Suprapubic skin (tissue), 4 donors: ENCODE measurements around the gene SLC15A1. TPM values are rescaled to one million over a fixed set of nuclear protein-coding genes. Genes with fewer than 3 reads are reported as not detected.

Source experiments
- DNase-seq, 2 donors: peaks; one replicate each; pipeline ENCODE4 v3.0.0-alpha.2; 2019; ENCODE audit warnings: low spot score in 2 of 2
- H3K27ac ChIP-seq: fragments of 200-600 bp; sonication (generic); one replicate; pipeline ENCODE4 v1.5.1; 2019
- H3K27me3 ChIP-seq: fragments of 200-600 bp; sonication (generic); one replicate; pipeline ENCODE4 v1.5.1; 2019
- H3K36me3 ChIP-seq: fragments of 200-600 bp; sonication (generic); one replicate; pipeline ENCODE4 v1.5.1; 2019
- H3K4me1 ChIP-seq: fragments of 200-600 bp; sonication (generic); one replicate; pipeline ENCODE4 v1.5.1; 2019
- H3K4me3 ChIP-seq: fragments of 200-600 bp; sonication (generic); one replicate; pipeline ENCODE4 v1.5.1; 2019; ENCODE audit warnings: mild to moderate bottlenecking
- H3K9me3 ChIP-seq: fragments of 200-600 bp; sonication (generic); one replicate; pipeline ENCODE4 v1.5.1; 2019
- CTCF ChIP-seq, 2 donors: fragments of 200-600 bp in 1 of 2; fragments of 450-650 bp in 1 of 2; sonication (generic) in 1 of 2; IDR thresholded peaks; one replicate each; pipeline ENCODE4 v1.5.1; 2016 to 2019; ENCODE audit warnings: antibody characterized with exemption in 2 of 2, mild to moderate bottlenecking in 1 of 2, moderate library complexity in 1 of 2
- EP300 ChIP-seq: sonication (generic); formaldehyde crosslinking; IDR thresholded peaks from one replicate; pipeline ENCODE4 v1.6.1; 2017; ENCODE audit warnings: antibody characterized with exemption
- POLR2A ChIP-seq, 2 donors: fragments of 450-650 bp; IDR thresholded peaks; one replicate each; pipeline ENCODE4 v1.6.1; 2017; ENCODE audit warnings: antibody characterized with exemption in 2 of 2, mild to moderate bottlenecking in 2 of 2, moderate library complexity in 2 of 2
- POLR2AphosphoS5 ChIP-seq, 3 donors: sonication (generic); formaldehyde crosslinking; IDR thresholded peaks; one replicate each; pipeline ENCODE4 v1.6.1; 2017; ENCODE audit warnings: antibody characterized with exemption in 3 of 3
- WGBS: methylation state at CpG from one replicate; pipeline ENCODE4 v1.1.5; 2018; 5-methylcytosine and 5-hydroxymethylcytosine counted together
- total RNA-seq, 4 donors: library from RNA; depleted of rRNA; stranded (reverse); fragments of >200 nt; gene quantifications; one replicate each; pipeline ENCODE4 v1.1.0, GENCODE V29; 2016

The SLC15A1 gene
- total RNA-seq, 4 donors from 2014 or later, result 34.1 to 64.3 (median 62.4) TPM

- no peak overlapping the region for H3K27ac ChIP-seq
- DNase-seq, result no peak
- TF ChIP-seq POLR2A (IDR thresholded peaks at IDR 0.05) (no peak), POLR2AphosphoS5 (IDR thresholded peaks at IDR 0.05) (no peak), CTCF (IDR thresholded peaks at IDR 0.05) (no peak), EP300 (no peak)
- no peak overlapping the region for H3K4me3 ChIP-seq
- H3K9me3 ChIP-seq, result no peaks in the 10 kb centered on the region
- no peaks in the 10 kb centered on the region for H3K4me1 ChIP-seq
- WGBS, result 73% methylated on average over 7 of the region's 7 CpGs
- no peaks in the 10 kb centered on the region for H3K36me3 ChIP-seq
- peaks cover 5% of the 10 kb centered on the region for H3K27me3 ChIP-seq
Measured at GRCh38 chr13:98786023-98786422, 33.6 kb upstream of the SLC15A1 start.

GRCh38 chr13:98785405-98785804 is 32.9 kb upstream of the SLC15A1 start:
- Histone ChIP-seq H3K36me3 (no peaks in the 10 kb centered on the region), H3K27me3 (peaks cover 5% of the 10 kb centered on the region), H3K27ac (no peak overlapping the region), H3K4me3 (no peak overlapping the region), H3K9me3 (no peaks in the 10 kb centered on the region), H3K4me1 (no peaks in the 10 kb centered on the region)
- DNase-seq, result no peak
- TF ChIP-seq POLR2AphosphoS5 (IDR thresholded peaks at IDR 0.05) (no peak), POLR2A (IDR thresholded peaks at IDR 0.05) (no peak), CTCF (IDR thresholded peaks at IDR 0.05) (no peak), EP300 (no peak)
- 78% methylated on average over 8 of the region's 10 CpGs for WGBS

GRCh38 chr13:98784666-98785065 is 32.2 kb upstream of the SLC15A1 start:
- no peak for TF ChIP-seq POLR2AphosphoS5 (IDR thresholded peaks at IDR 0.05)
- TF ChIP-seq EP300, result no peak
- no peak for TF ChIP-seq CTCF (IDR thresholded peaks at IDR 0.05)
- TF ChIP-seq POLR2A (IDR thresholded peaks at IDR 0.05), result no peak
- 74% methylated on average over 8 of the region's 8 CpGs for WGBS
- H3K27me3 ChIP-seq, result peaks cover 5% of the 10 kb centered on the region

GRCh38 chr13:98783856-98784478 is 31.5 kb upstream of the SLC15A1 start:
- H3K4me1 ChIP-seq, result no peaks in the 10 kb centered on the region
- H3K4me3 ChIP-seq, result no peak overlapping the region
- no peaks in the 10 kb centered on the region for H3K9me3 ChIP-seq
- TF ChIP-seq POLR2AphosphoS5 (IDR thresholded peaks at IDR 0.05), result no peak
- TF ChIP-seq CTCF (IDR thresholded peaks at IDR 0.05), result no peak
- no peak for TF ChIP-seq EP300
- no peak for TF ChIP-seq POLR2A (IDR thresholded peaks at IDR 0.05)
- H3K27me3 ChIP-seq, result peaks cover 5% of the 10 kb centered on the region
- H3K36me3 ChIP-seq, result no peaks in the 10 kb centered on the region
- peak overlapping the region; percentile 18 for H3K27ac ChIP-seq
- DNase-seq, result no peak
- WGBS, result 81% methylated on average over 11 of the region's 12 CpGs

More at GRCh38 chr13:98784666-98785065, 32.2 kb upstream of the SLC15A1 start:
- Histone ChIP-seq H3K36me3 (no peaks in the 10 kb centered on the region), H3K4me3 (no peak overlapping the region), H3K27ac (peak overlapping the region; percentile 18), H3K4me1 (no peaks in the 10 kb centered on the region), H3K9me3 (no peaks in the 10 kb centered on the region)
- no peak for DNase-seq

- H3K27me3 ChIP-seq, result peaks cover 5% of the 10 kb centered on the region
- WGBS, result 51% methylated on average over 5 of the region's 5 CpGs
- TF ChIP-seq CTCF (IDR thresholded peaks at IDR 0.05) (no peak), POLR2AphosphoS5 (IDR thresholded peaks at IDR 0.05) (no peak), POLR2A (IDR thresholded peaks at IDR 0.05) (no peak), EP300 (no peak)
- DNase-seq, result no peak
- no peaks in the 10 kb centered on the region for H3K9me3 ChIP-seq
- H3K36me3 ChIP-seq, result no peaks in the 10 kb centered on the region
- H3K4me3 ChIP-seq, result no peak overlapping the region
- H3K27ac ChIP-seq, result no peak overlapping the region
- H3K4me1 ChIP-seq, result no peaks in the 10 kb centered on the region
Measured at GRCh38 chr13:98782654-98783053, 30.2 kb upstream of the SLC15A1 start.
